Measurements from ENCODE around the gene GPR75.
"Not testable (repeated sequence)": the region's sequence is repeated elsewhere in the genome, so short reads cannot be mapped to it uniquely, and the experiment has no call there.

GPR75 gene

GRCh38 chr2:53826587-53827397 lies 33.0 kb downstream of the GPR75 start:
- TF ChIP-seq EZH2phosphoT487 (conservative IDR thresholded peaks at IDR 0.05; ENCODE audit: low read length) (no peak), CTCF (IDR thresholded peaks at IDR 0.05; ENCODE audit: insufficient read depth, low read length, poor library complexity, severe bottlenecking) (no peak)
- H3K9ac ChIP-seq (ENCODE audit: low read length): no peak overlapping the region
- H3K79me2 ChIP-seq (ENCODE audit: insufficient read depth, low read length): no peaks in the 10 kb centered on the region
- H2AFZ ChIP-seq (ENCODE audit: low read depth, low read length, severe bottlenecking): no peak overlapping the region
- no peak overlapping the region for H3K4me2 ChIP-seq (ENCODE audit: low read depth, low read length, poor library complexity, severe bottlenecking)
- no peaks in the 10 kb centered on the region for H3F3A ChIP-seq (ENCODE audit: insufficient read depth)
- H4K20me1 ChIP-seq (ENCODE audit: low read depth, low read length): no peaks in the 10 kb centered on the region
- H3K36me3 ChIP-seq (ENCODE audit: low read length): no peaks in the 10 kb centered on the region
- no peak overlapping the region for H3K27ac ChIP-seq (ENCODE audit: low read depth, low read length)
- no peaks in the 10 kb centered on the region for H3K27me3 ChIP-seq (ENCODE audit: low read length)
- H3K9me2 ChIP-seq (replicated peaks; ENCODE audit: insufficient read depth, low read length): no peaks in the 10 kb centered on the region
- no peaks in the 10 kb centered on the region for H3K9me3 ChIP-seq (ENCODE audit: insufficient read depth, low read length)
- no peak overlapping the region for H3K4me3 ChIP-seq (ENCODE audit: insufficient read depth, low read length, poor library complexity, severe bottlenecking)

DNA sequence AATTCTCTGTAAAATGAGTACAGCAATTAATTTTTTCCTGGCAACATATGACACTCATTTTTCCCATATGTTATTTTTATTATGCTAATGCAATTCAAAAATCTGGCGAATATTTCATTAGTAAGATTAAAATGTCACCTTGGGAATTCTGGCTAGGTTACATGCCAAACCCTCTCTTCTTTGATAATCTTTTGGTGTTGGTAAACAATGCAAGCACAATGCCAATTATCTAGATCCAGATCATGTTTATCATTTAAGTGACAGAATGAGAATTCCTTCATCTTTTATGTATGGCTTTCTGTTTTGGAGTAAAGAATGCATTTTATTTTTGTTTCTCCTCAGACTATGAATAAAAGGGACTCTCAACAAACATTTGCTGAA lies 33.7 kb downstream of the GPR75 start:
- Histone ChIP-seq H3K27me3 (ENCODE audit: low read length) (no peaks in the 10 kb centered on the region), H4K20me1 (ENCODE audit: low read depth, low read length) (no peaks in the 10 kb centered on the region), H3K27ac (ENCODE audit: low read depth, low read length) (no peak overlapping the region), H3K36me3 (ENCODE audit: low read length) (no peaks in the 10 kb centered on the region), H3K4me3 (ENCODE audit: insufficient read depth, low read length, poor library complexity, severe bottlenecking) (no peak overlapping the region), H3F3A (ENCODE audit: insufficient read depth) (no peaks in the 10 kb centered on the region), H2AFZ (ENCODE audit: low read depth, low read length, severe bottlenecking) (no peak overlapping the region), H3K9ac (ENCODE audit: low read length) (no peak overlapping the region), H3K9me2 (replicated peaks; ENCODE audit: insufficient read depth, low read length) (no peaks in the 10 kb centered on the region), H3K9me3 (ENCODE audit: insufficient read depth, low read length) (no peaks in the 10 kb centered on the region), H3K4me2 (ENCODE audit: low read depth, low read length, poor library complexity, severe bottlenecking) (no peak overlapping the region), H3K79me2 (ENCODE audit: insufficient read depth, low read length) (no peaks in the 10 kb centered on the region)
- no peak for TF ChIP-seq CTCF (IDR thresholded peaks at IDR 0.05; ENCODE audit: insufficient read depth, low read length, poor library complexity, severe bottlenecking)
- TF ChIP-seq EZH2phosphoT487 (conservative IDR thresholded peaks at IDR 0.05; ENCODE audit: low read length): no peak

- not testable (repeated sequence) for H3K79me2 ChIP-seq (ENCODE audit: insufficient read depth, low read length); H3K27me3 ChIP-seq (ENCODE audit: low read length); H3K9me3 ChIP-seq (ENCODE audit: insufficient read depth, low read length); H3K4me3 ChIP-seq (ENCODE audit: insufficient read depth, low read length, poor library complexity, severe bottlenecking); H3K9ac ChIP-seq (ENCODE audit: low read length); H4K20me1 ChIP-seq (ENCODE audit: low read depth, low read length); H2AFZ ChIP-seq (ENCODE audit: low read depth, low read length, severe bottlenecking); H3F3A ChIP-seq (ENCODE audit: insufficient read depth); H3K9me2 ChIP-seq (replicated peaks; ENCODE audit: insufficient read depth, low read length); H3K36me3 ChIP-seq (ENCODE audit: low read length); H3K4me2 ChIP-seq (ENCODE audit: low read depth, low read length, poor library complexity, severe bottlenecking); H3K27ac ChIP-seq (ENCODE audit: low read depth, low read length)
Measured at GRCh38 chr2:53823639-53824038, 36.1 kb downstream of the GPR75 start.

- Histone ChIP-seq H3F3A (ENCODE audit: insufficient read depth) (no peaks in the 10 kb centered on the region), H3K9me3 (ENCODE audit: insufficient read depth, low read length) (no peaks in the 10 kb centered on the region), H3K9ac (ENCODE audit: low read length) (no peak overlapping the region), H3K9me2 (replicated peaks; ENCODE audit: insufficient read depth, low read length) (no peaks in the 10 kb centered on the region), H2AFZ (ENCODE audit: low read depth, low read length, severe bottlenecking) (no peak overlapping the region), H3K4me3 (ENCODE audit: insufficient read depth, low read length, poor library complexity, severe bottlenecking) (no peak overlapping the region), H3K4me2 (ENCODE audit: low read depth, low read length, poor library complexity, severe bottlenecking) (no peak overlapping the region), H3K79me2 (ENCODE audit: insufficient read depth, low read length) (no peaks in the 10 kb centered on the region), H4K20me1 (ENCODE audit: low read depth, low read length) (no peaks in the 10 kb centered on the region), H3K36me3 (ENCODE audit: low read length) (peaks cover 8% of the 10 kb centered on the region; the same call in 1 of the 2 replicates), H3K27ac (ENCODE audit: low read depth, low read length) (no peak overlapping the region), H3K27me3 (ENCODE audit: low read length) (no peaks in the 10 kb centered on the region)
- TF ChIP-seq EZH2phosphoT487 (conservative IDR thresholded peaks at IDR 0.05; ENCODE audit: low read length) (no peak), CTCF (IDR thresholded peaks at IDR 0.05; ENCODE audit: insufficient read depth, low read length, poor library complexity, severe bottlenecking) (no peak)
Measured at GRCh38 chr2:53821810-53822209, 38.0 kb downstream of the GPR75 start.

All from SU-DHL-6 (cell line).